Stimulated activated CD8-positive, alpha-beta memory T cell treated with anti-CD3 and anti-CD28 coated beads, Interleukin-7, amount 100 ng/mL, for 1 hour (primary cell): ENCODE measurements around the gene CSNK1A1.
"Not testable (repeated sequence)": the region's sequence is repeated elsewhere in the genome, so short reads cannot be mapped to it uniquely, and the experiment has no call there.

Experiments used
- DNase-seq, 2 donors: peaks; one replicate each; pipeline ENCODE4 v3.0.0-alpha.2; 2020; ENCODE audit warnings: low read depth in 2 of 2

Gene CSNK1A1

GRCh38 chr5:149456597-149457392 lies 94.4 kb downstream of the CSNK1A1 start:
- DNase-seq = no peak

- no peak for DNase-seq
These were observed 95.3 kb downstream of the CSNK1A1 start for GRCh38 chr5:149455889-149456409.

GRCh38 chr5:149453618-149454415 lies 97.4 kb downstream of the CSNK1A1 start:
- no peak for DNase-seq

GRCh38 chr5:149452665-149453617 lies 98.3 kb downstream of the CSNK1A1 start:
- no peak for DNase-seq

GRCh38 chr5:149452007-149452664 lies 99.1 kb downstream of the CSNK1A1 start:
- no peak for DNase-seq

- DNase-seq = no peak
These were observed 101.0 kb downstream of the CSNK1A1 start for GRCh38 chr5:149450199-149450598.

- DNase-seq = no peak
These were observed 102.2 kb downstream of the CSNK1A1 start for GRCh38 chr5:149448831-149449714.

- no peak for DNase-seq
These were observed 102.8 kb downstream of the CSNK1A1 start for GRCh38 chr5:149448431-149448830.

GRCh38 chr5:149447373-149448367 lies 103.6 kb downstream of the CSNK1A1 start:
- no peak for DNase-seq

GRCh38 chr5:149446794-149447193 lies 104.4 kb downstream of the CSNK1A1 start:
- not testable (repeated sequence) for DNase-seq

GRCh38 chr5:149445739-149446369 lies 105.4 kb downstream of the CSNK1A1 start:
- DNase-seq = no peak

GRCh38 chr5:149445343-149445738 lies 105.9 kb downstream of the CSNK1A1 start:
- no peak for DNase-seq

- not testable (repeated sequence) for DNase-seq
These were observed 106.8 kb downstream of the CSNK1A1 start for GRCh38 chr5:149444430-149444829.

GRCh38 chr5:149443210-149443609 lies 108.0 kb downstream of the CSNK1A1 start:
- no peak for DNase-seq

GRCh38 chr5:149442563-149443182 lies 108.6 kb downstream of the CSNK1A1 start:
- DNase-seq = peak; percentile 50 to 65
